SK-N-MC (cell line): ENCODE data around the gene CLDN6.

ENCODE experiments used
- DNase-seq: peaks from one replicate; pipeline ENCODE4 v3.0.0-alpha.2; 2011; ENCODE audit warnings: low read depth, low spot score
- H3K27ac ChIP-seq: fragments of 200-600 bp; sonication (generic); 2 replicates; pipeline ENCODE4 v1.5.1; 2016; ENCODE audit warnings: mixed run types
- H3K36me3 ChIP-seq: fragments of 200-600 bp; sonication (generic); 2 replicates; pipeline ENCODE4 v1.6.1; 2017; ENCODE audit warnings: antibody characterized with exemption, low read length, mixed read lengths; ENCODE audit not compliant: insufficient read depth
- H3K4me3 ChIP-seq: fragments of 200-600 bp; sonication (generic); 2 replicates; pipeline ENCODE4 v1.5.1; 2016
- H3K9ac ChIP-seq: fragments of 200-600 bp; sonication (generic); 2 replicates; pipeline ENCODE4 v1.8.0; 2017; ENCODE audit warnings: mixed run types, mixed read lengths; ENCODE audit not compliant: insufficient read length
- H3K9me3 ChIP-seq: fragments of 200-600 bp; sonication (generic); 2 replicates; pipeline ENCODE4 v1.6.1; 2017; ENCODE audit warnings: low read depth, mild to moderate bottlenecking, antibody characterized with exemption, low read length, moderate library complexity, mixed read lengths
- EZH2 ChIP-seq: fragments of 200-600 bp; sonication (generic); IDR thresholded peaks from one replicate; pipeline ENCODE4 v1.6.1; 2017; ENCODE audit warnings: antibody characterized with exemption
- FOXP2 ChIP-seq: optimal IDR thresholded peaks from 2 replicates; pipeline ENCODE3; 2011; ENCODE audit warnings: mild to moderate bottlenecking, moderate library complexity; ENCODE audit not compliant: insufficient read depth; ENCODE audit errors: extremely low read length, control extremely low read depth
- POLR2AphosphoS5 ChIP-seq: IDR thresholded peaks from 2 replicates; pipeline ENCODE4 v1.6.1; 2012; ENCODE audit warnings: mild to moderate bottlenecking, low read depth, low read length, borderline replicate concordance

Gene CLDN6

GRCh38 chr16:2987833-2988232 is 30.1 kb downstream of the CLDN6 start:
- H3K27ac ChIP-seq, result no peak overlapping the region
- H3K9me3 ChIP-seq, result no peaks in the 10 kb centered on the region
- no peaks in the 10 kb centered on the region for H3K36me3 ChIP-seq
- no peak for TF ChIP-seq POLR2AphosphoS5
- TF ChIP-seq EZH2, result no peak
- TF ChIP-seq FOXP2, result no peak
- H3K4me3 ChIP-seq, result no peak overlapping the region
- no peak overlapping the region for H3K9ac ChIP-seq
- DNase-seq, result no peak

GRCh38 chr16:2987286-2987685 is 30.7 kb downstream of the CLDN6 start:
- no peak overlapping the region for H3K27ac ChIP-seq
- H3K9me3 ChIP-seq, result no peaks in the 10 kb centered on the region
- no peak for DNase-seq
- no peak for TF ChIP-seq EZH2
- no peak for TF ChIP-seq FOXP2
- no peak for TF ChIP-seq POLR2AphosphoS5
- H3K4me3 ChIP-seq, result no peak overlapping the region
- no peaks in the 10 kb centered on the region for H3K36me3 ChIP-seq
- H3K9ac ChIP-seq, result no peak overlapping the region

- H3K4me3 ChIP-seq, result no peak overlapping the region
- no peak for TF ChIP-seq POLR2AphosphoS5
- TF ChIP-seq EZH2, result no peak
- no peak for TF ChIP-seq FOXP2
- no peaks in the 10 kb centered on the region for H3K9me3 ChIP-seq
- H3K27ac ChIP-seq, result no peak overlapping the region
- H3K9ac ChIP-seq, result no peak overlapping the region
- no peaks in the 10 kb centered on the region for H3K36me3 ChIP-seq
- no peak for DNase-seq
Measured at GRCh38 chr16:2986623-2987188, 31.3 kb downstream of the CLDN6 start.

GRCh38 chr16:2985893-2986355 is 32.1 kb downstream of the CLDN6 start:
- Histone ChIP-seq H3K27ac (no peak overlapping the region), H3K36me3 (no peaks in the 10 kb centered on the region), H3K9ac (no peak overlapping the region), H3K9me3 (no peaks in the 10 kb centered on the region), H3K4me3 (no peak overlapping the region)
- DNase-seq, result no peak
- TF ChIP-seq POLR2AphosphoS5 (no peak), FOXP2 (no peak), EZH2 (no peak)

GRCh38 chr16:2985462-2985861 is 32.5 kb downstream of the CLDN6 start:
- H3K36me3 ChIP-seq, result no peaks in the 10 kb centered on the region
- H3K9ac ChIP-seq, result no peak overlapping the region
- no peaks in the 10 kb centered on the region for H3K9me3 ChIP-seq
- H3K4me3 ChIP-seq, result no peak overlapping the region
- H3K27ac ChIP-seq, result no peak overlapping the region
- DNase-seq, result no peak
- TF ChIP-seq EZH2 (no peak), POLR2AphosphoS5 (no peak), FOXP2 (no peak)

- no peak for DNase-seq
- peak overlapping the region; percentile 66 for H3K4me3 ChIP-seq
- no peak overlapping the region for H3K9ac ChIP-seq
- no peaks in the 10 kb centered on the region for H3K9me3 ChIP-seq
- no peak overlapping the region for H3K27ac ChIP-seq
- TF ChIP-seq EZH2 (no peak), FOXP2 (no peak), POLR2AphosphoS5 (no peak)
- no peaks in the 10 kb centered on the region for H3K36me3 ChIP-seq
Measured at GRCh38 chr16:2983706-2984136, 34.3 kb downstream of the CLDN6 start.

- DNase-seq, result no peak
- H3K4me3 ChIP-seq, result no peak overlapping the region
- no peaks in the 10 kb centered on the region; the same call in 1 of the 2 replicates for H3K36me3 ChIP-seq
- TF ChIP-seq POLR2AphosphoS5 (no peak), FOXP2 (no peak), EZH2 (no peak)
- peak overlapping the region; percentile 11; the same call in 1 of the 2 replicates for H3K27ac ChIP-seq
- no peaks in the 10 kb centered on the region for H3K9me3 ChIP-seq
- no peak overlapping the region for H3K9ac ChIP-seq
Measured at GRCh38 chr16:2982402-2982801, 35.6 kb downstream of the CLDN6 start.

- TF ChIP-seq FOXP2 (no peak), POLR2AphosphoS5 (no peak), EZH2 (no peak)
- H3K9ac ChIP-seq, result peak overlapping the region; percentile 39
- H3K27ac ChIP-seq, result no peak overlapping the region
Measured at GRCh38 chr16:2981899-2982250, 36.1 kb downstream of the CLDN6 start.

GRCh38 chr16:2981177-2981898 is 36.6 kb downstream of the CLDN6 start:
- 0 out of 2 replicates have a peak overlapping the region, but pooled peaks have one; percentile 44 for H3K27ac ChIP-seq
- H3K9ac ChIP-seq, result peak overlapping the region; percentile 39
- H3K4me3 ChIP-seq, result no peak overlapping the region; the same call in 1 of the 2 replicates
- TF ChIP-seq EZH2 (no peak), POLR2AphosphoS5 (no peak), FOXP2 (no peak)
- H3K9me3 ChIP-seq, result no peaks in the 10 kb centered on the region
- DNase-seq, result no peak
- no peaks in the 10 kb centered on the region; the same call in 1 of the 2 replicates for H3K36me3 ChIP-seq

More at GRCh38 chr16:2981899-2982250, 36.1 kb downstream of the CLDN6 start:
- no peak overlapping the region for H3K4me3 ChIP-seq
- no peaks in the 10 kb centered on the region; the same call in 1 of the 2 replicates for H3K36me3 ChIP-seq
- no peak for DNase-seq
- H3K9me3 ChIP-seq, result no peaks in the 10 kb centered on the region
